ENCODE results near the gene DGKG. TPM values are rescaled to one million over a fixed set of nuclear protein-coding genes. Genes with fewer than 3 reads are reported as not detected.

Gene DGKG
- total RNA-seq, 2 donors from 2014 or later = 0.49 to 1.5 TPM

DNA sequence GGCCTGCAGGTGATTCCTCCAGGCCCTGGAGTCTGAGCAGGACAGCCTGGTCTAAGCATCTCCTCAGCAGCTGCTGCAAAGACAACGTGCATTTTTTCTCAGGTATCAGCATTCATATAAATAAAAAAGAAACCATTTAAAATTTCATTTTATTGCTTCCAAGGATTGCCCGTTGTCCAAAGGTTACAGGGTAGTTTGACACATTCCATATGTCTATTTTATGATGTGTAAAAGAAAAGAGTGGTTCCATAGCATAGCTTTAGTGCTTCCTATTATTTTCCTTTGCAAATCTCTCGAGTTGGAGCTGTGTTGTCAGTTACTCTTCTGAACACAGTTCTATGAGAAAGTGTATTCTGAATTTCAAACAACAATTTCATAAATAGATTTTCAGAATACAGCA is 7.2 kb upstream of the DGKG start:
- peak; percentile 77 for ATAC-seq
- intact Hi-C loops (cut with DNase I, micrococcal nuclease) = no loop called here
- DNase-seq = no peak

GRCh38 chr3:186368717-186369116 is 6.7 kb upstream of the DGKG start:
- DNase-seq = no peak
- intact Hi-C loops (cut with DNase I, micrococcal nuclease) = no loop called here
- no peak for ATAC-seq

- DNase-seq = no peak
- ATAC-seq = no peak
- intact Hi-C loops (cut with DNase I, micrococcal nuclease) = no loop called here
Observed at GRCh38 chr3:186368176-186368575, 6.1 kb upstream of the DGKG start.

GRCh38 chr3:186367631-186368030 is 5.6 kb upstream of the DGKG start:
- intact Hi-C loops (cut with DNase I, micrococcal nuclease) = no loop called here

DNA sequence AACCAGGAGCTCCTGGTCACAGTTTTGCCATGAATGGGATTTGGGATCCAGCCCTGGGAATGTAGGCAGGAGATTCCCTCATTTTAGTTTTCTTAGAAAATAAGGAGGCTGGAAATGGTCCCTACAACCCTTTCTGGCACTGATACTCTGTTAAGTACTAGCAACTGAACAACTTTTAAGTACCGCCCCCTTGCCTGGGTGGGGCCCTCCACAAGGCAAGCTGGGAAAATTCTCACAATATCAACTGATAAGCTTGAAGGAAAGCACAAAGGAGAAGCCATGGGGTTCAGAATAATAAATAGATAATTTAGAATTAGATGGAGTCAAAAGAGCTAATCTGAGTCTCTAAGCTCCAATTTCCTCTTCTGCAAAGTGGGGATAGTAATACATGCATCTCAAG is 4.2 kb upstream of the DGKG start:
- ATAC-seq = no peak
- intact Hi-C loops (cut with DNase I, micrococcal nuclease) = no loop called here
- no peak for DNase-seq

More at GRCh38 chr3:186367631-186368030, 5.6 kb upstream of the DGKG start:
- ATAC-seq (peak; percentile 72), DNase-seq (no peak)

DNA sequence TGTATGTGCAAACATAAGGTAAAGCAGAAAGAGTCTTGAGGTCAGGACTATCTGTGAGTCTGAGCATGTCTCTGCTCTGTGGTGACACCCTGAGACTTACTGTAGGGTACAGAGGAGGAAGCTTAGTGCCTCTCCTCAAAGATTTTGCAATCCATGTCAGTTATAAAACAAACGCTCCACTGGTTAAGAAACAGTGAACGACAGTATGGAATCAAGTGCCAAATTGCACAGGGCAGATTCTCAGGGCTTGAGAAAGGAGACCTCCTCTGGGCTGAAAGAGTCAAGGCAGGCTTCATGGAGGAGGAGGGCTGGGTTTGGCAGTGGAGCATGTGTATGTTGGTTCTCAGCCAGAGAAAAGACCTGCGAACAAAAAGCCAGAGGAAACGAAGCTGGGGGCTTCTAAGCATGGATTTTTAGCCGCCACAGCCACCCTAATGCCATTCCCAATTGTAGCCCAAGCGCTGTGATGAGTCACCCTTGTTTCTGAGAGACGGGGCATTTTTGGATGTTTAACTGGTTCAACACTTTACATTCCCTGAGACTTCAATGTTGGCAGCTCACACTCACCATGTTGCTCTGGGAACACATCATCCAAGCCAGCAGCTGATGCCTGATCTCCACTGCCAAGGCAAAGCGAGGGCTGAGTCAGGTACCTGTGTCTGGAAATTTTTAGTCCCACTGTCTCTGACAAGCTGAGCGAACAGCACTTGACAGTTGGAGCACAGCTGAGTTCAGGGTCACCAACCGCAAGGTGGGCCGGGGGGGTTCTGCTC is 3.4 kb upstream of the DGKG start:
- no peak for ATAC-seq
- intact Hi-C loops (cut with DNase I, micrococcal nuclease) = no loop called here
- no peak for DNase-seq

DNA sequence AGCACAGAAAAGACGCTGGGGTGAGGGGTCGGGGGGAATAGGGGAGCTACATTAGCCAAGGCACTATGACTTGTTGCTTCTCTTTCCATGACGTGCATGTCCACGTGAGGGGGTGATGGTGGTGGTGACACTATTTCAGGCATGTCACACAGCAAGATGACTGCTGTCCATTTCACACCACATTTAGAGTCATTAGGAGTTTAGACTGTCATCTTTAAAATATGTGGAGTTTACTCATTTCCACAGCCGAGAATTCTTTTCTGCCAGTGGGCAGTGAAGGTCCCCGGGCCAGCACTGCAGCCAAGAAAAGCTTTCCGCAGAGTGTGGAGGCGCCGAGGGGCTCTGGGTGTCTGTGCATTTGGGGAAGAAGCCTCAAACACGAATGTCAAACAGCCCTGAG is 954 bp upstream of the DGKG start:
- intact Hi-C loops (cut with DNase I, micrococcal nuclease) = no loop called here

GRCh38 chr3:186362537-186362842 is 456 bp upstream of the DGKG start:
- intact Hi-C loops (cut with DNase I, micrococcal nuclease) = no loop called here
- DNase-seq (no peak), ATAC-seq (no peak)

More for the DNA sequence above, 954 bp upstream of the DGKG start:
- DNase-seq (no peak), ATAC-seq (no peak)

- intact Hi-C loops (cut with DNase I, micrococcal nuclease) = no loop called here
- no peak for ATAC-seq
- no peak for DNase-seq
Observed at GRCh38 chr3:186361246-186361761, 730 bp downstream of the DGKG start.

DNA sequence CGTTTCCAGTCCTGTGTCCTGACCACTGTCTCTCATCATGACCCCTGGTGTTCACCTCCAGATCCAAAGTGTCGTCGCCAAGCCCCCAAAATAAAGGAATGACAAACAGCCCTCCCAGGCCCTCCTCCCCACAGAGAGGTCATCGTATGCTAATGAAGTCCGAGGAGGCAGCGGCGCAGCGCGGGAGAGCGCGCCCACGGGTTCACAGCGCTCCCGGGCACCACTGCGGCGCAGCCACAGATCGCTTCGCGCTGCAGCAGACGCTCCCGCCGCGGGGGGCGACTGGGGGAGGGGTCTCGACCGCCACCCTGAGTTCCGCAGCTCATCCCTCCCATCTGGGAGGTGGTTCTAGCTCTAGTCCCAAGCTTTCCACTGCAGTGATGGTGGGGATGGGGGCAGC is 1.3 kb downstream of the DGKG start:
- ATAC-seq (no peak), DNase-seq (no peak)
- intact Hi-C loops (cut with DNase I, micrococcal nuclease) = no loop called here

DNA sequence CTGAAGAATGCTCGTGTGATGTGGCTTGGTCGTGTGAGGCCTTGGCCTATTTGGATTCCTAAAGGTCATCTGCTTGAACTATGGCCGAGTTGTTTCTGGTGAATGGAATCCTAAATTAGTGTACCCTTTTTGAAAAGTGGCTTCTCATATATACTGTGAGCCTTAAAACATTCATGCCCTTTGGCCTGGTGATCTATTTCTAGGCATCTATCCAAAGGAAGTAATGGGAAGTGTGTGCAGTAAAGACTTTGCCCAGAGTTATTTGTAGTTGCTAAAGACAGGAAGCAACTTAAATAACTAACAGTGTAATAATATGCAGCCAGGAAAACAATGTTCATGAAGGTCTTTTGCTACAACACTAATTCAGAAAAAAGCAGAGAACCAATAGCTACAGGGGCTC is 3.0 kb downstream of the DGKG start:
- intact Hi-C loops (cut with DNase I, micrococcal nuclease) = no loop called here
- peak; percentile 77 for ATAC-seq
- DNase-seq = no peak

DNA sequence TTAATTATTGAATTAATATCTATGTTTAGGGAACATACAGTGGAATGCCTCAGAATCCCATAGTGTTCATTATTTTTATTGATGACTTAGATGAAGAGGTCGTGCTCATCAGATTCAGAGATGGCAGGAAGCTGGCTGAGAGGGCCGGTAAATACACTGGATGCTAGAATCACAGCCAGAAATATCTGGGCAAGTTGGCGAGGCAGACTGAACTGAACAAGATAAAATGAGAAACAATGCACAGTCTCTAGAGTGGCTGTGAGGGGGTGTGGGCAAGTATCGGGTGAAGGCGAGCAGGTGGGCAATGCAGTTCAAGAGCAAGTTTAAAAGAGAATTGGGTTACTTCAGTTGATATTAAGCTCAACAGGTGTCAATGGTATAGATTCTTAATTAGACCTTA is 5.9 kb downstream of the DGKG start:
- ATAC-seq (no peak), DNase-seq (no peak)
- intact Hi-C loops (cut with DNase I, micrococcal nuclease) = no loop called here

DNA sequence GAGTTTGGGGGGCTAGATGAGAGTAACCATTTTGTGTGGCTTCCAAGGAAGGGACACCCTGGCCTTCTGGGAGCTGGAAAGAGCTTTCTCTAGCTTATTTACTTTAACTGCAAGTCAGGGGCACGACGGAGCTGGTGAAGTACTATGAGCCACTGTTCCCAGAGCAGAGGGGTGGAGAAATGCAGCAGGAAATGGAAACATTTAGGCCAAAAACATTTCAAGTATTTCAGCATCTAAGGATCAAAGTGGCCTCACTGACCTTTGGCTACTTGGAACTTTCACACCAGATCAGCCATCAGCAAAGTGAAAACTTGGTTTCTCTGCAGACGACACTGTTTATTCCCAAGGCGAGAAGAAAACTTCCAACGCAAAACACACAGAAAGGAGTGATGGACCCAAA is 7.9 kb downstream of the DGKG start:
- DNase-seq = no peak
- ATAC-seq = no peak
- intact Hi-C loops (cut with DNase I, micrococcal nuclease) = no loop called here

DNA sequence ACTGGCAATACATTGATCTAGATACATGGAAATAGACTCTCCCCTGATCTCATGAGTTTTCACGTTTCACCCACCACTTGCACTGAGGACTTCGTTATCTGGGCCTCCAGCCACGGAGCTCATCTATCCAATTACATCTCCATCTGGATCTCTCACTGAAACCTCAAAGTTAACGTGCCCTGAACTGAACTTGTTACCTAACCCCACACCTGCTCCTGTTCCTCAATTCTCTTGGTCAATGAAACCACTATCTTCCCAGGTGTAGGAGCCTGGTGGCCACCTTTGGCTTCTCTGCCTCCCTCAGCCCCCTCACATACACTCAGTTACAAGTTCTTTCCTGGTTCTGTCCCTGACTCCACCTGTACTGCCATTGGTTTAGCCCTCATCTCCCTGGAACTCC is 9.7 kb downstream of the DGKG start:
- ATAC-seq (no peak), DNase-seq (no peak)
- intact Hi-C loops (cut with DNase I, micrococcal nuclease) = no loop called here

GRCh38 chr3:186342197-186342596 is 19.8 kb downstream of the DGKG start:
- intact Hi-C loops (cut with DNase I, micrococcal nuclease) = no loop called here
- ATAC-seq = no peak
- DNase-seq = no peak

DNA sequence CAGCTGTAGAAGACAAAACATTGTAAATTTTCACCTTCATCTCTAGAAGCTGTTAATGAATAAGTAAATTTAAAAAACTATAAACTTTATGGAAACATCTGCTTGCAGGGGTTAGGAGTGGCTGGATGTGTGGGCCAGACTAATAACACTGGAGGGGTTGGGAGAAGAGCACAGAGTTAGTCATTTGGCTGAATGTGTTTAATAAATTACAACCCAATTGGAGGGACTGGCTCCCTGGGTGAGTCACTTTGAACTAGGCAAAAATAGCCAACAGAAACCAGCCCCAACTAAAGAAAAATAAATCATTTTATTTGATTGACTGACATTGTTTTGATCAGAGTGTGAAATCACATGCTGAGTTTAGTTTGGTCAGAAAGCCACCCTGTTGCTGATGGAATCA is 21.8 kb downstream of the DGKG start:
- intact Hi-C loops (cut with DNase I, micrococcal nuclease) = no loop called here
- ATAC-seq (no peak), DNase-seq (no peak)

GRCh38 chr3:186339180-186339918 is 22.7 kb downstream of the DGKG start:
- intact Hi-C loops (cut with DNase I, micrococcal nuclease) = no loop called here
- no peak for DNase-seq
- ATAC-seq = no peak

- intact Hi-C loops (cut with DNase I, micrococcal nuclease) = no loop called here
- DNase-seq (no peak), ATAC-seq (no peak)
Observed at GRCh38 chr3:186333256-186333655, 28.8 kb downstream of the DGKG start.

GRCh38 chr3:186330772-186331460 is 31.1 kb downstream of the DGKG start:
- DNase-seq (no peak), ATAC-seq (no peak)
- intact Hi-C loops (cut with DNase I, micrococcal nuclease) = no loop called here

DNA sequence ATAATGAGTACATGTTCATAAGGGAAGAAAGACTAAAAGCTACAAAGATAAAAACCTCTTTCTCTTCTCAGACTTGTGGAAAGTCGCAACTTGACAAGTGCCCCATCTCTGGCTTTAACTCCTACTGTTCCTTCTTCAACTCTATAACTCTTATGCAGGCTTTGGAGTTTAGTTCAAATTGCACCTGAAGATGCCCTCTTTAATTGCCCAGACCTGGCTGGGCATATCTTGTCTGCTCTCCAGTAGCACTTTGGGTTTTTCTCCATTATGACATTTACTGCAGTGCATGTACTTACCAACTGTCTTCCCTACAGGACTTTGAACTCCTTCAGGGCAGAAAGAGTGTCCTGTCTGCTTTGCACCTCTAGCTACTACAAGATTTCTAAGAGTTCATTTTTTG is 32.4 kb downstream of the DGKG start:
- DNase-seq (no peak), ATAC-seq (no peak)

More for the DNA sequence above, 32.4 kb downstream of the DGKG start:
- intact Hi-C loops (cut with DNase I, micrococcal nuclease) = no loop called here

All from left colon (tissue), 2 donors.